PFSK-1 (cell line): ENCODE results near the gene E2F7.

ENCODE experiments used
- POLR2AphosphoS5 ChIP-seq: IDR thresholded peaks from 2 replicates; pipeline ENCODE4 v1.6.1; 2012; ENCODE audit warnings: low read depth, mild to moderate bottlenecking, control low read depth, low read length, moderate library complexity
- TF ChIP-seq, protein P1 (sequence below), 2 experiments: IDR thresholded peaks; 2 replicates each; pipeline versions ENCODE4 v1.6.1 to v1.8.0; 2011 to 2012; ENCODE audit warnings: low read depth in 2 of 2, low read length in 2 of 2, control low read depth in 1 of 2, inconsistent platforms in 1 of 2, mild to moderate bottlenecking in 1 of 2, moderate library complexity in 1 of 2; ENCODE audit not compliant: insufficient read depth in 1 of 2

DNA sequence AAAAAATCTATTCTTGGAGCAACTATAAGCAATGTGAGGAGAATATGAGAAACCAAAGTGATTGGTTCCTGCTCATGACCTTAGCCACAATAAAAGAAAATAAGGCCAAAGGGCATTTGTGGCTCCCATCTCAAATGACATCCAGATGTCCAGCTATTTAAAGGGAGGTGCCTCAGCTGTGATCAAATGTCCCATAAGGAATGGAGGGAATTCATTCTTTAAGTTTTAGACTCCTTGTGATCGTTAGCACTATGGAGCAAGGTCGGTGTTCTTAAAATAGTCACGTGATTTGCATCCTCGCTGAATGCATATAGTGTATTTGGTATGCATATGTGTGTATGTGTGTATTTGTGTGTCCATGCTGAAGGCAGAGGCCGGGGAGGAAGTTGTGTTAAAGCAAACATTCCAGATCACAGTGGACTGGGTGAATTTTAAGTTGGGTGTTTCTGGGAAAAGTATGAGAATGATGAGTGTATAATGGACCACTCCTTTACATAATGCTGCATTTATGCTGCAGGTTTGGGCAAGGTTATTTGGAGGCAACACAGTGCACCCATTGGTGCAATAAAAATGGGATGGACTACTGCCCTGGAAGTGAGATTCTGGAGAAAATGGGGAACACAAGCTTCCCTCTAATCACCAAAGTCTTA lies 5.6 kb upstream of the E2F7 start:
- no peak for TF ChIP-seq POLR2AphosphoS5
- TF ChIP-seq, protein P1, sequence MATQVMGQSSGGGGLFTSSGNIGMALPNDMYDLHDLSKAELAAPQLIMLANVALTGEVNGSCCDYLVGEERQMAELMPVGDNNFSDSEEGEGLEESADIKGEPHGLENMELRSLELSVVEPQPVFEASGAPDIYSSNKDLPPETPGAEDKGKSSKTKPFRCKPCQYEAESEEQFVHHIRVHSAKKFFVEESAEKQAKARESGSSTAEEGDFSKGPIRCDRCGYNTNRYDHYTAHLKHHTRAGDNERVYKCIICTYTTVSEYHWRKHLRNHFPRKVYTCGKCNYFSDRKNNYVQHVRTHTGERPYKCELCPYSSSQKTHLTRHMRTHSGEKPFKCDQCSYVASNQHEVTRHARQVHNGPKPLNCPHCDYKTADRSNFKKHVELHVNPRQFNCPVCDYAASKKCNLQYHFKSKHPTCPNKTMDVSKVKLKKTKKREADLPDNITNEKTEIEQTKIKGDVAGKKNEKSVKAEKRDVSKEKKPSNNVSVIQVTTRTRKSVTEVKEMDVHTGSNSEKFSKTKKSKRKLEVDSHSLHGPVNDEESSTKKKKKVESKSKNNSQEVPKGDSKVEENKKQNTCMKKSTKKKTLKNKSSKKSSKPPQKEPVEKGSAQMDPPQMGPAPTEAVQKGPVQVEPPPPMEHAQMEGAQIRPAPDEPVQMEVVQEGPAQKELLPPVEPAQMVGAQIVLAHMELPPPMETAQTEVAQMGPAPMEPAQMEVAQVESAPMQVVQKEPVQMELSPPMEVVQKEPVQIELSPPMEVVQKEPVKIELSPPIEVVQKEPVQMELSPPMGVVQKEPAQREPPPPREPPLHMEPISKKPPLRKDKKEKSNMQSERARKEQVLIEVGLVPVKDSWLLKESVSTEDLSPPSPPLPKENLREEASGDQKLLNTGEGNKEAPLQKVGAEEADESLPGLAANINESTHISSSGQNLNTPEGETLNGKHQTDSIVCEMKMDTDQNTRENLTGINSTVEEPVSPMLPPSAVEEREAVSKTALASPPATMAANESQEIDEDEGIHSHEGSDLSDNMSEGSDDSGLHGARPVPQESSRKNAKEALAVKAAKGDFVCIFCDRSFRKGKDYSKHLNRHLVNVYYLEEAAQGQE (IDR thresholded peaks at IDR 0.05; ENCODE audit: insufficient read depth in 1 of 2, low read depth in 2 of 2, low read length in 2 of 2) = no peak
